OCI-M1 (cell line): ENCODE measurements around the gene WDR91.

Experiments
- DNase-seq: peaks from one replicate; lab custom pipeline; 2025; lab: John Stamatoyannopoulos, UW

Gene WDR91

DNA sequence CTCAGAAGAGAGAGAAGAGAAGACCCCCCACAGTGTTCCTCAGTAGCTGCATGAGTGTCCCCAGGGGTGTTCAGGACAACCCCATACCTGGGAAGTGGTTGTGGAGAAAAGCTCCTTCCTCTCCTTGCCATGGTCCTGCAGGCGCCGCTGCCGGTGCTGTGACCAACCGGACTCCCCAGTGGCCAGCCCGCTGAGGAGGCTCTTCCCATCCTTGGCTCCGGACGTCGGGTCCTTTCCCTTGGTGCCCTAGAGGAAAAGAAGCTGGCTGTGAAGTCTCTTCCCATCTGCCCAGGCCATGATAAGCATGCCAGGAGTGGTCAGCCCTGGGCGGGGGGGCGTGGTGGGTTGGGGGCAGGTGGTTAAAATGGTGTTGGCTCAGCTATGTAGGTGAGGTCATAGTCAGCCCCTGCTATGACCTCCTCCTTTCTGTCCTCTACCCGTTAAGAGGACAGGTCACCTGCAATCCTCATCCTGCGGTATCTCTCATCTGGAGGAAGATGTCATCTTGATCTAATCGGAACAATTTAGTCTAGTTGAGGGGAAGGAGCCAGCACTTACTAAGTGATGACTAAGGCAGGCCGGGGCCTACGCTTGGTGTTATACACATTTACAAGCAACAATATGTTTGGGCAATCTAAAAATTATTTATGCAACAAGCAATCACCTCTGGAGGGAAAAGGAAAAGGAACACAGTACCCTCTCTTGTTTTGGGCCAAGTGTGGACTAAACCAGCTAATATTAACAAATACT lies 13.2 kb downstream of the WDR91 start:
- no peak for DNase-seq

DNA sequence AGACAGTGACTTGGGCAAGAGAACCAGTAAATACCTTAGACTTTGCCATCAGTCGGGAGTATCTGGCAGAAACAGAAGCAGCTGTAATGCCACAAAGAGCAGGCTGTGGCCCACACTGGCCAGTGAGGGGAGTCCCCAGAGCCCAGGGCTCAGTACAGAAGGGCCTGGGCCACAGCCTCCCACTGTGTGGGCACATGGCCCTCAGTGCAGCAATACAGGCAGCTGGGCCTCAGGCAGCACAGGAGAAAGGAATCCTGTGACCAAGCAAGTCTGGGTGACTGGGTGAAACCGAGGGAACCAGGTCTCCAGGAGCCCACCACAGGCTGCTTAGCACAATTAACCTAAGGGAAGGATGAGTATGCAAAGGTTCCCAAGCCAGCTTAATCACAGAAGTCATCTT lies 14.0 kb downstream of the WDR91 start:
- DNase-seq, result no peak

DNA sequence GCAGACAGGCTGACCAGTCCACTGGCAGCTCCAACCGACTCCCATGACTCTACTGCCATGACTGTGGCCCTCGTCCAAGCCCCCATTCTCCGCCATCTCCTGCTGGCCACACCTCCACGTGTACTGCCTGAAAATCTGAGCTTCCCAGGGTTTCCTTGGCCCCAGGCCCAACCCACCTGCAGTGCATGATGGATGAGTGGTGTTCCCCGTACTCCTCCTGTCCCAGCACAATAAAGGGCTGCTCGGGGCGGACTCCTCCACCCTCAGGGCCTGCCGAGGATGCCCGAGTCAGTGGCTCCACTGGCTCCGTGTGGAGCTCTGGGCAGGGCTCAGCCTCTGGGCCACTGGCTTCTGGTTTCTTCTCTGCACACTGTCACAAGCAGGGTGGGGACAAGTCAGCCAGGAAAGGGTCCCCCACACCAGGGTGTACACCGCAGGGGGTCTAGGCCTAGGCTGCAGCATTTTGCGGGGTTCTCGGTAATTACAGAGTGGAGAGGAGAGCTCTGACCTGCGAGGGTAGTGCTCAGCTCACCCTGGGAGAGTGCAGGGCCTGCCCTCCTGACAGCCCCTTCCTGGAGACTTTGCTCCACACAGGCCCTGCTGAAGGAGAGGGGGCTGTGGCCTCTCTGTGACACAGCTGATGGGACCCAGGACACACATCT lies 15.2 kb downstream of the WDR91 start:
- no peak for DNase-seq

DNA sequence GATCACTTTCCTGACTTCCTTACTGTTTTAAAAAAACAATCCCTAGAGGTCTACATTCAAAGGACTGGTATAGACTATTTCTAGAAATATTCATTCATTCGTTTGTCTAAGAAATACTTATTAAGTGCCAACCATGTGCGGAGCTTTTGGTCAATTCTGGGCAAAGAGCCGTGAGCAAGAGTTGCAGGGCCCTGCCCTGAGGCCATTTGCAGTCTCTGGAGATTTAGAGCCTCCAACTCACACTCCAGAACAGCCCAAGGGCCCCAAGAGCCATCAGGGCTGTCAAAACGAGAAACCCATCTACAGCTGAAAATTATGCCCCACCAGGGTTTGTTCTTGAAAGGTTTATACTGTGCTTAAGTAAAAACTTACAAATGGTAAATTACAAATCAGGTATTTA lies 16.2 kb downstream of the WDR91 start:
- DNase-seq, result no peak

DNA sequence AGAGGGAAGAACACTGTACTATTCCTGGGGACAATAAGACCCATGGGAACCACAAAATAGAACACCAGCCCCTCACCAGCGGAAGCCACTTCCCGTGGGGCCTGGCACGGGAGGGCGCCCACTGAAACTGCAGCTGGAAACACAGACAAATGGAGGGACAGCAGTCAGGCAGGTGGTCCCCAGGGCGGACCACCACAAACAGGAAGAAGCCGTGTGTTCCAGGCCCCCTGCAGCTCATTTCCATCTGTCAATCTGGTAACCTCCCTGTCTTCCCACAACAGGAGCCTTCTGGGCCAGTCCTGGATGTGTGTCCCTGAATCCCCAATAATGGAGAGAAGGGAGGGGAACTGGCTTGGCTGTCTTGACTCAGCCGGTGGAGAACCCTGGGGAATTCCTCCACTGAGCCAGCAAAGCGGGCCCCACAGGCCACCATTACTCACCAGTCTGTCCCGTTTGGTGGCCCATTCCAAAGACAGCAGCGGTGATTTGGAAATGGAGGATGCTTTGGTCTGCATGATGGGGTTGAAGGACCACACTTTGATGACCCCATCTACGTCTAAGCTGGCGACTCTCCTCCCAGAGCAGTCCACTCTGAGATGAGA lies 16.7 kb downstream of the WDR91 start:
- DNase-seq, result no peak

DNA sequence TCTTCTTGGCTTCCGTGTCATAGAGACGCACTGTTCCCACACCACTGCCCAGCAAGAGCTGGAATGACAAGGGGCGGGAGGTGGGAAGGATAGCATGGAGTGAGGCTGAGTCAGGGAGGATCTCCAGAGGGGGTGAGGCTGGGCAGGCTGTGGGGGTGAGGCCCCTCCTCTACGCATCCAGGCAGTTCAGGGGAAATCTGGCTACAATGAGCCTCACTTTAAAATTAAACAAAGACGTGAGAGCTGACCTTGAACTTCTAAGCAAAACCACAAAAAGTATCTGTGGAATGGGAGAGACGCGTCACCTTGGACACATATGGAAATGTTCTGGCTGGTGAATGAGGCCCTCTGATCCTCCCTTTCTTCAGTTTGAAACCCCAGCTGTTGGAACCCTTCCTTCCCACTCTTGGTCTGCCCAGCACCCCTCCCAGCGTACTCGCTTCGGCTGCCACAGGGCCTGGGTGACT lies 17.7 kb downstream of the WDR91 start:
- no peak for DNase-seq

DNA sequence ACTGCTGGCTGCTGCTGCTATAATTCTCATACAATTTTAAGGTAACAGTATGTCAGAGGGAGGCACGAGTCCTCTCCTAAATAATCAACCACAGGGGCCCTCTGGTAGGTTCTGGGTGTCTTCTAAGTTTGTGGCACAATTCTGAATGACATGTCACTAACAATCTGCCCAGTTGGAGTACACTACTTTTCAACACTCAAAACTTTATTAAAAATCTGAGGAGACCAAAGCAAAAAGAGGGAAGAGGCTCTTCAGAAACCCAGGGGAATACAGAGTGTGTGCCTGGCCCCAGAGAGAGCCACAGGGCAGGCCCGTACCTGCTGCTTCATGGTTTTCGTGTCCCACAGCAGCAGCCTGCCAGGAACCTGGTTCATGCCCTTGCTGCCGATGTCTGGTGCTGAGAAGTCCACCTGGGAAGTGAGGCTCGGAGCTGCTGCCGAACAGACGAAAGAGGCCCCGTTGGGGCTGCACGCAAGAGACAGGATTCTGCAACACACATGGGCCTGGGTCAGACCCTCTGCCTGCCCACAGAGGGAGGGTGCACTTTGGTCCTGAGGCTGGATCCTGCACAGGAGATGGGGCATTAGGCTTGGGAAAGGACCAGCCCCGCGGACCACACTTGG lies 18.3 kb downstream of the WDR91 start:
- DNase-seq, result no peak

DNA sequence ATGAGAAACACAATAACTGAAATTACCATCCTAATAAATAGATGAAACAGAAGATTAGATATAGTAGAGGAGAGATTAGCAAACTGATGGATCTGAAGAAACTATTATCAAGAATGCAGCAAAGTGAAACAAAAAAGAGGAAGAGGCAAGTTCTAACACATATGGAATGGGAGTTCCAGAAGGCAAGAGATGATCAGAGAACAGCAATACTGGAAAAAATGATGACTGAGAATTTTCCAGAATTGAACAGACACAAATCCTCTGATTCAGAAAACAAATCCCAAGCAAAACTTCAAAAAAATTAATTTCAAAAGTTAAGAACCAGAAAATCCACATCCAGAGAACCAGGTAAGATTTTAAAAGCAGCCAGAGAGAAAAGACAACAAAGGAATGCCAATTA lies 20.6 kb downstream of the WDR91 start:
- DNase-seq, result no peak

DNA sequence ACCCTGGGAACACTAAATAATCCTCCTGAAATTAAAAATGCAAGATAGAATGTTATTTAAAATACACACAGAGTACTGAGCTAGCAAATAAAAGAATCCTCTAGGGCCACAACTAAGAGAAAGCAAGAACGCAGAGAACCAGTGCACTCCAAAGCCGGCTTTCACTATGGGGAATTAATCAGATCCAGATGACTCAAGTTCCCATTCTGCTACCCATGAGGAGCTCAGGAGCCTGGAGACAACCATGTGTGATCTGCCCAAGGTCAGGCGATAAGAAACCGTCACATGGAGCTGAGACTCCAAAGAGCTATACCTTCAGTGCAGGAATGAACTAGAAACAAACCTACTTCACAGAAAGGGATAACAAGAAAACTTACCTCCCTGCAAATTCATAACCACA lies 21.4 kb downstream of the WDR91 start:
- DNase-seq, result no peak

DNA sequence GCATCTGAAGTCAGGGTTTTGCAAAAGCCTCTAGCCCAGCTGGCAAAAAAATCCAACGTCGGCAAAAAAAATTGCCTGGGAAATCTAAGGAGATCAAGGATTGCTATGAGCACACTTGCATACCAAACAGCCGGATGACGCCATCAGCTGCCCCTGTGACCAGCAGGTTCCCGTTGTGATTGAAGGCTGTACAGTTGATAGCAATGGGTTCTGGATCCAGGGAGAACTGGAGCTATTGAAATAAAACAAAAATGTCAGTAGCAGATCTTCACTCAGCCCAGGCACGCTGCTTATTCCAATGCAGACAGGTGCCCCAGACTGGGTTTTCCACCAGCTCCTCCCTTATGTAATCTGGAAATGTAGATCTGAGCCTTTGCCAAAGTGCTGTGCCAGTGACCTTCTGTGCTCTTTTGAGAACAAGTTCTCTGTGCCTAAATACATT lies 22.1 kb downstream of the WDR91 start:
- DNase-seq, result no peak

DNA sequence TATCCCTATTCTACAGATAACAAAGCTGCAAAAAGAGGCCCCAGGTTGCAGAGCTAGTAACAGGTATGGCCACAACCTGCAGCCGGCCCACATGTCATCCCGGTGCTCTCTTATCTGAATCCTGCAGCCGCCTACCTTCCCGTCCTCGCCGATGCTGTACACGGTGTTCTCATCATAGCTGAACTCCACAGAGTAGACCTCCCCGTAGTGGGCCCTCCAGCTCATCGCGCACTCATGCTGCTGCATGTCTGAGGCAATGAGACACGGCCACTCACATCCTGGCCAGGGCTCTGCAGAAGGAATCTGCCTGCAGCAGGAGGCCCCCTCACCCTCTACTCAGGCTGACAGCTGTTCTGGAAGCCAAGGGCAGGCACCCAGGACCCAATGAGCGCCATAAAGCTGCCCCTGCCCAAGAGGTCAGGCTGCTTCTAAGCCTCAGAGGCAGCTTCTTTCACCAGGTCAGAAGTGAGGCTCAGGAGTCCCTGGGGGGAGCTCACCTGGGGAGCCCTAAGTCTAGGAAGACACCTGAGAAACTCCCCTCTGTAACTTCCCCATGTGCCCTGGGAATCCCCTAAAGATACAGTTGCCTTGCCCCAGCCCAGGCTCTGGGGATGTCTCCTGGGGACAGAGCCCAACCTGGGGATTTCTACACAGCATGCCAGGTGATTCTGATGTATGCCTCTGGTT lies 22.9 kb downstream of the WDR91 start:
- no peak for DNase-seq

DNA sequence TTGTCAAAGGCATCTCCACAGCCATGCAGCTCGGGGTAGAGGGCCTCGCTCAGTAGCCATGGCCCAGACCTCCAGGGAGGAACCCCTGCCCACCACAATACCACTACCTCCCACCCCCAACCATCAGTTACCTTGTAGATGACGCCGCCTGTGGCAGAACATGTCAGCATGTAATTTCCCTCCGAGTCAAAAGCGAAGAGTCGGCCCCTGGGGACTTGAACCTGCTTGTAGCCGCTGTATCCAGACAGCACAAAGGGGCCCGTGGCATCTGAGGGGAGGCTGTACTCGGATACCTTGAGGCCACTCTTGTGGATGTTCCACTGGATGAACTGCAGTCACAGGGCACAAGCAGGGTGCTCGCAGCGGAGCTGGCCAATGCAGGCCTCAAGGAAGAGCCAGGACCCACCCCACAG lies 24.5 kb downstream of the WDR91 start:
- DNase-seq, result no peak

DNA sequence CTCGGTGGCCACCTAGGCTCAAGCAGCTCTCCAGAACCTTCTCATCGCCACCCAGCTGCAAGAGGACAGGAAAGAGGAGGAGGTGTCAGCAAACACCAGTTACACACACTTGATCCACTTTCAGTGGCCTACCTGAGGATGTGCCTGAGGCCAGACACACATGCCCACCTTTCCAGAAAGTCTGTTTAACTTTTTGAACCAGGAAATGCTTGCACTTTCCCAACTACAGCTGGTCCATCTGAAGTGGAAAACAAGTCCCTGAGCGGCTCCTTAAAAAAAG lies 25.1 kb downstream of the WDR91 start:
- DNase-seq, result no peak

DNA sequence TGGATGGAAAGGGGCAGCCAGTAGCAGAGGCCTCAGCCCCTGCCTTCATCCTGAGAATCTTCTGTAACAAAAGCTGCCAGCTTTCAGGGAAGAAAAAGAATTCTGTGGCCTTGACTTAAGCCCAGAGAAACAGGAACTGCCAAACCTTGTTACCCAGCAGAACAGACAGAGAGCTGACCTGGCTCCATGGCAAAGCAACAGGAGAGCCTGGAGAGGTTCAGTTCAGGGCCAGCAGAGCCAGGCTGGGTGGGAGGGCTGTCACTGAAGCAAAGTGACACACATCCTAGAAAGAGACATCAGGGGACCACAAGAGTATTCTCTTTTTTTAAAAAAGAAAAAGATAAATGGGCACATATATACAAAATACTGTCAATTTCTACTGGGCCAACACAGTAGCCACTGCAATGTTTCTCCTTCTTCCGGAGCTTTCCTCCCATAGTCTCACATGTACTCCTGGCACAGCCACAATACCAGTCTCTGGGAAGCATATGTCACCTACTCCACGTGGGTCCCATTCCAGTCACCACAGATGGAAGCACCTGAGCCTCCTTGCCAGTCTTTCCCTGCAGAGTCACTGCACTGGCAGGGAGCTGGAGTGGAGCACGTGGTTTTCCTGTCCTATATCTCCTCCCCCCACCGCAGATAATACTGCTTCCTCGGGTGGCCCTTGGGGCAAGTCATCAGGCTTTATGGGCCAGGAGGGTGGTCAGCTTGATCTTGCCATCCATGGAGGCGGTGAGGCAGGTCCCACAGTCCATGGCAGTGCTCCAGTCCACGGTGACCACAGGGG lies 25.7 kb downstream of the WDR91 start:
- DNase-seq, result no peak

DNA sequence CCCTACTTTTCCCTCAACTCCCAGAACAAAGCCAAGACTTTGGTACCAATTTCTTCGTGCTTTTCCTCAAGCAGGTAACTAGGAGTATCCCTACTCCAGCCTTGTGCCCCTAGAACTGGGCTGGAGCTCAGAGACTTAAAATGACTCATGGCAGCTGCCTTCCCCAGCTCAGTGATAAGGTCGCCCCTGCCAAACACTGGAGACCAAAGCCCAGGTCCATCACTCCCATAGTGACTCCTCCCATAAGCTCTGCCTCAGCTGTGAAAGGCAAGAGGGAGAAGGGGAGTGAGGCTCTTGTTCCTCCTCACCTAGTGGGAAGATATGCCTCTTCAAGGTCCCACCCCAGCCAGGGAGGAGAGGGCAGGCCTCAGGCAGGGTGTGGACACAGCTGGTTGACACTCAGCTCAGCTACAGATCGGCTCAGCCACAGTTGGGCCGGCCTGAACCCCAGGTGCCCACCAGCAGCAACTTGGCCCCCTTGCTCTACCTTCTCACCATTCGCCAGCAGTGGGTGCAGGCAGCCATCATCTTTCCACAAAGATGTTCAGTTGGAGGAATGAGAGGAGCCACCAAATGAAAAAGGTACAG lies 27.0 kb downstream of the WDR91 start:
- DNase-seq, result no peak

DNA sequence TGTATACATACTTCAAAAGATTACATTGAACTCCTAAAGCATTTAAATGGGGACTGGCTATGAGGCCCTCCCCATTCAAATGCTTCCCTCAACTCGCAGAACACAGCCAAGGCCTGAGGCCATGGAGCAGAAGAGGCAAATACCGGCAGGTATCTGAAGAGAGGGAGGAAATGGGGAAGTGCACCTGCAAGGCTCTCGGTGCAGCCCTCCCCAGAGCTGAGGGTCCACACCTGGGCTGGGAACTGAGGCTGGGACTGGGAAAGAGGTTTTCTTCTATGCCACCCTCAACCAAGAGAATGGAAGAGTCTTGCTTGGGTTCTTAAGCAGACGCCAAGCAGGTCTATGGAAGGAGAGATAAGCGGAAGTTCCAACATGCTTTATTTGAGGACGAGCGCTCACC lies 27.8 kb downstream of the WDR91 start:
- DNase-seq, result no peak

DNA sequence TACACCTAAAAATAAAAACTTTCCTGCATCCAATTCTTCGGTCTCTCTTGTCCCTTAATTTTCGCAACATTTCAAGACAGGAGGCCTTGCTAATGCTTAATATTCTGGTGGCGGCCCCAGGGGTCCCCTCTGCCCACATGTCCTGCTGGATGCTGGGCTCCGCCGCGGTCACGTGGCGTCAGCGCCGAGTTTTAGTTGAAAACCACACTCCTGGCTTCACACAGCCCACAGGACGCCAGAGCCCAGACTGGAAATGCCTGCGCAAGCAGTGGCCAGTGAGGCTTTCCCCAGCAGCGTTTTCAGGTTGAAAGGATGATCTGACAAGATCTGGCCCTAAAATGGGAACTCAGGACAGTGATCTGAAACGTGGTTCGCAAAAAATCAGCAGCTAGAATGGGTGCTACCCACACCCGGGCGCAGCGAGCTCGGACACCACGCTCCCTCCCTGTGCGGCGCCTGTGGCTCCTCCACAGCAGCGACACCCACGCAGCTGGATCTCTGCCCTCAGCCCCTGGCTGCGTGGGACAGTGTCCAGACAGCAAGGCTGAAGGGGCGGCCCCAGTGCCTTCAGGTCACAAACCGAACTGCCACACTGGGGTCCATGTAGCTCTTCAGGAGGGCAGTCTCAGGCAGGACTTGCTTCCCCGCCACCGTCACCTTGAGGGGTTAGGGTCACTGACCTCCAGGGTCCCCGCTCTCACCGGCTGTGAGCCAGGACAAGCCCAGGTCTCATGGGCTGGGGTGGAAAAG lies 29.2 kb downstream of the WDR91 start:
- no peak for DNase-seq

DNA sequence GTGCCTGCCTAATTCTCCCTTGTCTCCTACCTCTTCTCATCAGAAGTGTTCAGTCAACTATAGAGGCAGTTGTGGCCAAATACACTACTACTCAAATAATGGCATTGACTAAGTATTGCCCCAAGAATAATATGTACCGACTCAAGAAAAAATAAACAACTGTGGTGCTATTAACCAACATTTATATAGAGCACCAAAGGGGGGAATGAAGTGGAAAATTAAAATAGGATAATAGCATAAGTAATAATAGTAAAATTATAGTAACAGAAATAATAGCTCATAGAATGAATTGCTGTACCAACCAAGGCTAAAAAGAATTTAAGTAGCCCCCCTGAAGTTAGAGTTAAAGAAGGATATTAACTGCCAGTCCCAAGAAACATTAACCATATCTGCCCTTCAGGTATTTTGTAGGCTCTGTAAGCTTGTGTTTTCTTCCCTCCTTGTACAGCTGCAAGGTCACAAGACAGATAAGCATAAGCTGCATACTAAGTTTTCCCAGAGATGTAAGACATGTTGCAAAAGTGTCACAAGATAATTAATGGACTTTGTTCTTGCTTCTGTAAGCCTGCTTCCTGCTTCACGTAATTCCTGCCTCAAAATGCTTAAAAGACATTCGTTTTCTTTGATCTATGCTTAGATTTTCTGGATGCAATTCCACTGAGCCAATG lies 29.9 kb downstream of the WDR91 start:
- DNase-seq, result no peak

DNA sequence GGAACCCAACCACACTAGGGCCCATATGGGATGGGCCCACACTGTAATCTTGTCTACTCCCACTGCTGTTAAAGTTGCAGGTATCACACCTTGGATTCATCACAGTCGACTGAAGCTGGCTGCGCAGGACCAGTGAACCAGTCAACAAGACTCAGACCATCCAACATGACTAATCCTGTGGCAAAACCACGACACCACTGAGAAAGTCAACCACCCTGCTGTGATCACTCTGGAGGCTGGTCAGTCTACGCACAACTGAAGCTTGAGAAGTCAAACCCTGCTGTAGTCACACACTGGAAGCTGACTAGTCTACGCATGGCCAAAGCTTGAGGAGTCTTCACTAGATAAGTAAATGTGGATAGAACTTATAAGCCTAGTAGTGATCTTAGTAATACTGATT lies 31.2 kb downstream of the WDR91 start:
- no peak for DNase-seq

DNA sequence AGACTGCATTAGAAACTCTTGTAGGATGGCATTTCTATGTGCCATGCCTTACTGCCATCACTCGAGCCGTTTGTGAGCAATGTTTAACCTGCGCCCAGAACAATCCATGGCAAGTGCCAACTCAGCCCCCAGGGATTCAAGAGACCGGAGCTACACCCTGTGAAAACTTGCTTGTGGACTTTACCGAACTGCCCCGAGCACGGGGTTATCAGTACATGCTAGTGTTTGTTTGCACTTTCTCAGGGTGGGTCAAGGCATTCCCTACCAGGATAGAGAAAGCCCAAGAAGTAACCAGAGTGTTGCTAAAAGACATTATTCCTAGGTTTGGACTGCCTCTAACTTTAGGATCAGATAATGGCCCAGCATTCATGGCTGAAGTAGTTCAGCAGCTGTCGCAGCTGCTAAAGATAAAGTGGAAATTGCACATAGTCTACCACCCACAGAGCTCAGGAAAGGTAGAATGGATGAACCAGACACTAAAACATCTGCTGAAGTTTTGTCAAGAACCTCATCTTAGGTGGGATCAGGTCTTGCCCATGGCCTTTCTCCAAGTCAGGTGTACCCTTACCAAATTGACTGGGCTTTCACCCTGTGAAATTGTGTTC lies 31.9 kb downstream of the WDR91 start:
- no peak for DNase-seq
